HCT116 (cell line): ENCODE results near the gene ELK4. TPM values are rescaled to one million over a fixed set of nuclear protein-coding genes. Genes with fewer than 3 reads are reported as not detected.

Source experiments
- ATAC-seq: fragments of 200-7000 bp; cut with Tn5 transposase; 2 replicates; pipeline ENCODE4 v1.9.1; 2020; ENCODE audit warnings: mild to moderate bottlenecking, moderate library complexity
- BruUV-seq: library from RNA; stranded (reverse); fragments of 400-500 nt; replicated peaks from 2 replicates; lab custom pipeline; 2021; lab: Mats Ljungman, UMichigan
- CTCF ChIA-PET: fragments of 300-600 bp; sonication (Branson Sonifier 250); formaldehyde crosslinking; loops from one replicate; lab custom pipeline; 2021; ENCODE audit warnings: antibody characterized with exemption; lab: Charles Lee
- POLR2A ChIA-PET: fragments of 300-600, 350-600 bp; sonication (Branson Sonifier 250); formaldehyde crosslinking; loops from one replicate; lab custom pipeline; 2021; ENCODE audit warnings: antibody characterized with exemption; lab: Charles Lee
- RAD21 ChIA-PET, 2 experiments: fragments of 300-600 bp; sonication (Branson Sonifier 250); formaldehyde crosslinking; loops; one replicate each; lab custom pipeline; 2023; ENCODE audit warnings: low total read pairs in 2 of 2; ENCODE audit not compliant: uncharacterized antibody in 2 of 2, unreplicated experiment in 2 of 2, low non-redundant PET in 1 of 2; lab: Charles Lee
- DNase-seq: peaks from one replicate; pipeline ENCODE4 v3.0.0-alpha.2; 2010; ENCODE audit warnings: low read depth, low spot score
- H2AFZ ChIP-seq: fragments of 200-600 bp; shearing (Covaris generic), sonication (generic); 2 replicates; pipeline ENCODE4 v1.6.1; 2017; ENCODE audit warnings: low read depth, mixed run types, mixed read lengths, antibody characterized with exemption, low read length; ENCODE audit not compliant: poor library complexity, severe bottlenecking
- H3K27ac ChIP-seq: 2 replicates; pipeline ENCODE4 v1.5.1; 2012; ENCODE audit warnings: low read depth, low read length
- H3K27me3 ChIP-seq: fragments of 200-600 bp; sonication (generic); 2 replicates; pipeline ENCODE4 v1.6.1; 2016; ENCODE audit warnings: mixed run types, low read length, mixed read lengths; ENCODE audit not compliant: insufficient read depth
- H3K36me3 ChIP-seq, 2 experiments: fragments of 200-500 bp in 1 of 2; fragments of 200-600 bp in 1 of 2; sonication (Bioruptor generic) in 1 of 2; sonication (generic) in 1 of 2; 2 replicates each; pipeline versions ENCODE4 v1.5.1 to v1.6.1; 2014 to 2016; ENCODE audit warnings: low read length in 2 of 2, inconsistent platforms in 1 of 2, mixed read lengths in 1 of 2, mixed run types in 1 of 2; ENCODE audit not compliant: insufficient read depth in 2 of 2, control insufficient read depth in 1 of 2
- H3K4me1 ChIP-seq, 2 experiments: fragments of 200-600 bp in 1 of 2; sonication (generic) in 1 of 2; 2 replicates each; pipeline versions ENCODE4 v1.5.1 to v1.6.1; 2012 to 2017; ENCODE audit warnings: low read length in 2 of 2, inconsistent platforms in 1 of 2, mild to moderate bottlenecking in 1 of 2, mixed read lengths in 1 of 2, mixed run types in 1 of 2, moderate library complexity in 1 of 2; ENCODE audit not compliant: insufficient read depth in 2 of 2, control insufficient read depth in 1 of 2
- H3K4me2 ChIP-seq: fragments of 200-600 bp; sonication (generic); 2 replicates; pipeline ENCODE4 v1.6.1; 2017; ENCODE audit warnings: mixed run types, low read length, mixed read lengths
- H3K4me3 ChIP-seq, 2 experiments: fragments of 200-600 bp in 1 of 2; sonication (generic) in 1 of 2; replicated peaks in 1 of 2; 2 replicates each; pipeline ENCODE4 v1.5.1; 2011 to 2016; ENCODE audit warnings: low read length in 2 of 2, control low read depth in 1 of 2, low read depth in 1 of 2, mild to moderate bottlenecking in 1 of 2, mixed read lengths in 1 of 2, mixed run types in 1 of 2
- H3K79me2 ChIP-seq: fragments of 200-600 bp; sonication (generic); 2 replicates; pipeline ENCODE4 v1.6.1; 2017; ENCODE audit warnings: mild to moderate bottlenecking, mixed run types, low read length, moderate library complexity, mixed read lengths; ENCODE audit not compliant: insufficient read depth
- H3K9ac ChIP-seq: fragments of 200-600 bp; sonication (generic); 2 replicates; pipeline ENCODE4 v1.6.1; 2016; ENCODE audit warnings: low read length, mixed read lengths
- H3K9me2 ChIP-seq: fragments of 200-600 bp; sonication (generic), shearing (Covaris generic); 2 replicates; pipeline ENCODE4 v1.6.1; 2017; ENCODE audit warnings: mixed run types, mild to moderate bottlenecking, moderate library complexity; ENCODE audit not compliant: insufficient read depth
- H3K9me3 ChIP-seq, 2 experiments: fragments of 200-500 bp in 1 of 2; fragments of 200-600 bp in 1 of 2; sonication (Bioruptor generic) in 1 of 2; sonication (generic) in 1 of 2; 2 replicates each; pipeline ENCODE4 v1.6.1; 2014 to 2017; ENCODE audit warnings: low read length in 2 of 2, mixed read lengths in 2 of 2, inconsistent platforms in 1 of 2, low read depth in 1 of 2, mild to moderate bottlenecking in 1 of 2, mixed run types in 1 of 2, moderate library complexity in 1 of 2; ENCODE audit not compliant: control insufficient read depth in 1 of 2, insufficient read depth in 1 of 2
- H4K20me1 ChIP-seq: fragments of 200-600 bp; sonication (generic), shearing (Covaris generic); 2 replicates; pipeline ENCODE4 v1.6.1; 2017; ENCODE audit warnings: mixed run types, mild to moderate bottlenecking, moderate library complexity; ENCODE audit not compliant: insufficient read depth
- CBX3 ChIP-seq: IDR thresholded peaks from 2 replicates; pipeline ENCODE4 v1.6.1; 2012; ENCODE audit warnings: low read depth
- CEBPB ChIP-seq: IDR thresholded peaks from 2 replicates; pipeline ENCODE4 v1.6.1; 2012; ENCODE audit warnings: low read depth
- EGR1 ChIP-seq: IDR thresholded peaks from 2 replicates; pipeline ENCODE4 v1.6.1; 2012; ENCODE audit warnings: low read depth
- EZH2 ChIP-seq: fragments of 200-600 bp; sonication (generic); IDR thresholded peaks from 2 replicates; pipeline ENCODE4 v1.6.1; 2017; ENCODE audit warnings: antibody characterized with exemption, mixed run types
- EZH2phosphoT487 ChIP-seq: fragments of 200-600 bp; IDR thresholded peaks from 2 replicates; pipeline ENCODE4 v1.6.1; 2018; ENCODE audit warnings: antibody characterized with exemption, borderline replicate concordance
- FOSL1 ChIP-seq: IDR thresholded peaks from 2 replicates; pipeline ENCODE4 v1.6.1; 2012; ENCODE audit warnings: low read depth
- JUND ChIP-seq: IDR thresholded peaks from 2 replicates; pipeline ENCODE4 v1.6.1; 2012
- POLR2A ChIP-seq: IDR thresholded peaks from 2 replicates; pipeline ENCODE4 v1.7.0; 2011; ENCODE audit warnings: borderline replicate concordance; ENCODE audit not compliant: insufficient read depth, insufficient read length; ENCODE audit errors: extremely low read depth
- POLR2AphosphoS5 ChIP-seq: IDR thresholded peaks from 2 replicates; pipeline ENCODE4 v1.6.1; 2011; ENCODE audit warnings: mild to moderate bottlenecking, low read depth, low read length, moderate library complexity
- YY1 ChIP-seq: IDR thresholded peaks from 2 replicates; pipeline ENCODE4 v1.6.1; 2011; ENCODE audit warnings: low read length, low read depth, moderate library complexity, mild to moderate bottlenecking; ENCODE audit not compliant: insufficient replicate concordance; ENCODE audit errors: extremely low read depth
- intact Hi-C: fragments of 100-400 bp; cut with micrococcal nuclease; formaldehyde crosslinking; loops from 2 replicates; pipeline ENCODE4 v1.10.0; 2022
- total RNA-seq: library from RNA; stranded (reverse); gene quantifications from one replicate; pipeline ENCODE4 v1.2.1, GENCODE V29; 2021; ENCODE audit not compliant: unreplicated experiment
- TF ChIP-seq, protein P1 (sequence below): IDR thresholded peaks from 2 replicates; pipeline ENCODE4 v1.6.1; 2011; ENCODE audit warnings: mild to moderate bottlenecking, low read length, moderate library complexity; ENCODE audit not compliant: insufficient replicate concordance; ENCODE audit errors: extremely low read depth
- TF ChIP-seq, protein P2 (sequence below): IDR thresholded peaks from 2 replicates; pipeline ENCODE4 v1.6.1; 2012; ENCODE audit warnings: low read depth

Gene ELK4
- total RNA-seq, 1 experiment from 2014 or later: 46.2 TPM

DNA sequence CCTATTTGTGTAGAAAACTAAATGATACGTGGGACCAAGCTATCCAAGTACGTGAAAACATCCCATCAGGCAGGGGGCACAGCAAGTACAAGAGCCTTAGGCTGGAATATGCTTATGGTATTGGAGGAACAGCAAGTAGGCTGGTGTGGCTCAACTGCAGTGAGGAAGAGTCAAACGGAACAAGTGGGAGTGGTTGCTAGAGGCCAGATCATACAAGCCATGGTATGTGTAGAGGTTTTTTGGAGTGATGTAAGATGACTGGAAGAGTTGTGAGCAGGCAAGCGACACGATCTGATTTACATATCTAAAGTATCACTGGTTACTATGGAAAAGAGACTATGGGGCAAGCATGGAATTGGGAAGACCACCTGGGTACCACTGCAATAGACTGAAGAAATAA is 27.8 kb downstream of the ELK4 start:
- Histone ChIP-seq H3K4me1 (no peaks in the 10 kb centered on the region), H3K9me2 (no peaks in the 10 kb centered on the region), H3K9me3 (no peaks in the 10 kb centered on the region), H3K9ac (no peak overlapping the region), H3K27ac (no peak overlapping the region), H3K79me2 (peaks cover 5% of the 10 kb centered on the region; the same call in 1 of the 2 replicates), H3K27me3 (no peaks in the 10 kb centered on the region), H3K4me3 (no peak overlapping the region), H3K4me2 (no peak overlapping the region), H3K36me3 (no peaks in the 10 kb centered on the region), H4K20me1 (no peaks in the 10 kb centered on the region), H2AFZ (no peak overlapping the region)
- ATAC-seq (no peak), DNase-seq (no peak)
- intact Hi-C loops: no loop called here
- ChIA-PET CTCF (no interaction called here), RAD21 (no interaction called here), POLR2A (no interaction called here)
- BruUV-seq: no TSS peak
- TF ChIP-seq CBX3 (no peak), EZH2phosphoT487 (no peak), POLR2AphosphoS5 (no peak), EGR1 (no peak), FOSL1 (no peak), JUND (no peak), EZH2 (no peak), CEBPB (no peak), YY1 (no peak), POLR2A (no peak)
- TF ChIP-seq, protein P1, sequence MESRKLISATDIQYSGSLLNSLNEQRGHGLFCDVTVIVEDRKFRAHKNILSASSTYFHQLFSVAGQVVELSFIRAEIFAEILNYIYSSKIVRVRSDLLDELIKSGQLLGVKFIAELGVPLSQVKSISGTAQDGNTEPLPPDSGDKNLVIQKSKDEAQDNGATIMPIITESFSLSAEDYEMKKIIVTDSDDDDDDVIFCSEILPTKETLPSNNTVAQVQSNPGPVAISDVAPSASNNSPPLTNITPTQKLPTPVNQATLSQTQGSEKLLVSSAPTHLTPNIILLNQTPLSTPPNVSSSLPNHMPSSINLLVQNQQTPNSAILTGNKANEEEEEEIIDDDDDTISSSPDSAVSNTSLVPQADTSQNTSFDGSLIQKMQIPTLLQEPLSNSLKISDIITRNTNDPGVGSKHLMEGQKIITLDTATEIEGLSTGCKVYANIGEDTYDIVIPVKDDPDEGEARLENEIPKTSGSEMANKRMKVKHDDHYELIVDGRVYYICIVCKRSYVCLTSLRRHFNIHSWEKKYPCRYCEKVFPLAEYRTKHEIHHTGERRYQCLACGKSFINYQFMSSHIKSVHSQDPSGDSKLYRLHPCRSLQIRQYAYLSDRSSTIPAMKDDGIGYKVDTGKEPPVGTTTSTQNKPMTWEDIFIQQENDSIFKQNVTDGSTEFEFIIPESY: no peak
- TF ChIP-seq, protein P2, sequence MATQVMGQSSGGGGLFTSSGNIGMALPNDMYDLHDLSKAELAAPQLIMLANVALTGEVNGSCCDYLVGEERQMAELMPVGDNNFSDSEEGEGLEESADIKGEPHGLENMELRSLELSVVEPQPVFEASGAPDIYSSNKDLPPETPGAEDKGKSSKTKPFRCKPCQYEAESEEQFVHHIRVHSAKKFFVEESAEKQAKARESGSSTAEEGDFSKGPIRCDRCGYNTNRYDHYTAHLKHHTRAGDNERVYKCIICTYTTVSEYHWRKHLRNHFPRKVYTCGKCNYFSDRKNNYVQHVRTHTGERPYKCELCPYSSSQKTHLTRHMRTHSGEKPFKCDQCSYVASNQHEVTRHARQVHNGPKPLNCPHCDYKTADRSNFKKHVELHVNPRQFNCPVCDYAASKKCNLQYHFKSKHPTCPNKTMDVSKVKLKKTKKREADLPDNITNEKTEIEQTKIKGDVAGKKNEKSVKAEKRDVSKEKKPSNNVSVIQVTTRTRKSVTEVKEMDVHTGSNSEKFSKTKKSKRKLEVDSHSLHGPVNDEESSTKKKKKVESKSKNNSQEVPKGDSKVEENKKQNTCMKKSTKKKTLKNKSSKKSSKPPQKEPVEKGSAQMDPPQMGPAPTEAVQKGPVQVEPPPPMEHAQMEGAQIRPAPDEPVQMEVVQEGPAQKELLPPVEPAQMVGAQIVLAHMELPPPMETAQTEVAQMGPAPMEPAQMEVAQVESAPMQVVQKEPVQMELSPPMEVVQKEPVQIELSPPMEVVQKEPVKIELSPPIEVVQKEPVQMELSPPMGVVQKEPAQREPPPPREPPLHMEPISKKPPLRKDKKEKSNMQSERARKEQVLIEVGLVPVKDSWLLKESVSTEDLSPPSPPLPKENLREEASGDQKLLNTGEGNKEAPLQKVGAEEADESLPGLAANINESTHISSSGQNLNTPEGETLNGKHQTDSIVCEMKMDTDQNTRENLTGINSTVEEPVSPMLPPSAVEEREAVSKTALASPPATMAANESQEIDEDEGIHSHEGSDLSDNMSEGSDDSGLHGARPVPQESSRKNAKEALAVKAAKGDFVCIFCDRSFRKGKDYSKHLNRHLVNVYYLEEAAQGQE: no peak
